Activated CD4-positive, alpha-beta T cell treated with anti-CD3 and anti-CD28 coated beads, Interleukin-2, Interleukin-4, amounts not matched to agents 100 ng/mL and 50 ng/mL, durations not matched to agents 16 hours and 8 hours (primary cell): ENCODE measurements around the gene PROM1.

Experiments
- DNase-seq: peaks from one replicate; pipeline ENCODE4 v3.0.0-alpha.2; 2020; ENCODE audit warnings: low spot score

PROM1 gene

GRCh38 chr4:16083241-16084191 lies at the start of gene PROM1:
Gene PROM1, minus strand, starts transcription at chr4:16084023. Its CDS starts 8,117 bp downstream, at chr4:16075906.
- DNase-seq = no peak

- DNase-seq = no peak
These were observed 49.6 kb upstream of the PROM1 start for GRCh38 chr4:16133406-16133805.

- DNase-seq = no peak
These were observed 47.5 kb upstream of the PROM1 start for GRCh38 chr4:16131293-16131692.

GRCh38 chr4:16129336-16129735 lies 45.5 kb upstream of the PROM1 start:
- DNase-seq = no peak

GRCh38 chr4:16126714-16127113 lies 42.9 kb upstream of the PROM1 start:
- DNase-seq = no peak

GRCh38 chr4:16125571-16126445 lies 42.0 kb upstream of the PROM1 start:
- DNase-seq = no peak

- DNase-seq = no peak
These were observed 40.4 kb upstream of the PROM1 start for GRCh38 chr4:16124232-16124631.

- DNase-seq = no peak
These were observed 39.7 kb upstream of the PROM1 start for GRCh38 chr4:16123356-16124084.

- peak; percentile 16 for DNase-seq
These were observed 39.0 kb upstream of the PROM1 start for GRCh38 chr4:16122784-16123183.

- DNase-seq = no peak
These were observed 38.5 kb upstream of the PROM1 start for GRCh38 chr4:16122308-16122711.

GRCh38 chr4:16120720-16121119 lies 36.9 kb upstream of the PROM1 start:
- DNase-seq = no peak

GRCh38 chr4:16119981-16120380 lies 36.2 kb upstream of the PROM1 start:
- DNase-seq = no peak

- DNase-seq = no peak
These were observed 34.3 kb upstream of the PROM1 start for GRCh38 chr4:16118090-16118489.

GRCh38 chr4:16117164-16117563 lies 33.3 kb upstream of the PROM1 start:
- DNase-seq = no peak

- no peak for DNase-seq
These were observed 32.7 kb upstream of the PROM1 start for GRCh38 chr4:16116493-16116990.

- DNase-seq = no peak
These were observed 32.2 kb upstream of the PROM1 start for GRCh38 chr4:16116019-16116418.

- no peak for DNase-seq
These were observed 30.7 kb upstream of the PROM1 start for GRCh38 chr4:16114546-16114945.

GRCh38 chr4:16113741-16114140 lies 29.9 kb upstream of the PROM1 start:
- DNase-seq = no peak

- no peak for DNase-seq
These were observed 27.7 kb upstream of the PROM1 start for GRCh38 chr4:16111533-16111932.

- no peak for DNase-seq
These were observed 27.0 kb upstream of the PROM1 start for GRCh38 chr4:16110661-16111290.

GRCh38 chr4:16110199-16110598 lies 26.4 kb upstream of the PROM1 start:
- DNase-seq = no peak
